HG03045 (cell line): ENCODE measurements around the gene ITPA.

Source experiments
- ATAC-seq: cut with Tn5 transposase; IDR thresholded peaks from one replicate; pipeline ENCODE4 v1.9.1; 2021; ENCODE audit warnings: mild to moderate bottlenecking, moderate library complexity; ENCODE audit not compliant: unreplicated experiment

The ITPA gene

GRCh38 chr20:3240776-3241363 is 31.6 kb downstream of the ITPA start:
- ATAC-seq, result no peak

- ATAC-seq, result no peak
These were observed 32.9 kb downstream of the ITPA start for GRCh38 chr20:3242172-3242692.

GRCh38 chr20:3243718-3244358 is 34.5 kb downstream of the ITPA start:
- no peak for ATAC-seq

DNA sequence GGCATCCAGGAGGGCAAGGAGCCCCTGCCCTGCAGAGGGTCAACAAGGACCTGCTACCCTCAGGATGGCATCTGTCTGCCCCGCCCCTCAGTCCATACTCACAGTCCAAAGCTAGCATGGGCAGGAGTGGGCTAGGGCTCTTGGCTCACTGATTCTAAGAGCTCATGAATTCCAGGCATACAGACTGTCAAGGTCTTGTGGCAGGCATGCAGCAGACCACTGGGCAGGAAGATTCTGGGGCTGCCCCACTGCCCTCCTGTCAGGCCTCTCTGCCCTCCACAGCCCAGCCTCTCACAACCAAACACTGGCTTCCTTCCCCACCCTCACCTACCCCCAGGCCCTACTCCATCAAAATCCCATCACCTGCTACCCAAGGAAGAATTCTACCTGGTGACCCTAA is 35.3 kb downstream of the ITPA start:
- no peak for ATAC-seq

GRCh38 chr20:3245156-3245555 is 35.9 kb downstream of the ITPA start:
- no peak for ATAC-seq

DNA sequence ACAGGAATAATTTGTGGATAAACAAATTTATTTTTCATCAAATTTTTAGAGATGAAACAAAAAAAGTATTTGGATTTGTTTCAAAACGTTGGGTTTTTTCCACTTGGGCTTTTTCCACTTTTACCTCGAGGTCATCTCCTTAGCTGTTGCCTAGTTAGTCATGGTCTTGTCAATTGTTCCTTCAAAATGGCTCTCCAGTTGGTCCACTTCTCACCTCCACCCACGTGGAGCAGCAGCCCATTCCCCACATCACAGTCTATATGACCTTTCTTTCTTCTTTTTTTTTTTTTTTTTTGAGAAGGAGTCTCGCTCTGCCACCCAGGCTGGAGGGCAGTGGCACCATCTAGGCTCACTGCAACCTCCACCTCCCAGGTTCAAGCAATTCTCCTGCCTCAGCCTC is 36.4 kb downstream of the ITPA start:
- no peak for ATAC-seq

GRCh38 chr20:3246682-3247081 is 37.4 kb downstream of the ITPA start:
- no peak for ATAC-seq

DNA sequence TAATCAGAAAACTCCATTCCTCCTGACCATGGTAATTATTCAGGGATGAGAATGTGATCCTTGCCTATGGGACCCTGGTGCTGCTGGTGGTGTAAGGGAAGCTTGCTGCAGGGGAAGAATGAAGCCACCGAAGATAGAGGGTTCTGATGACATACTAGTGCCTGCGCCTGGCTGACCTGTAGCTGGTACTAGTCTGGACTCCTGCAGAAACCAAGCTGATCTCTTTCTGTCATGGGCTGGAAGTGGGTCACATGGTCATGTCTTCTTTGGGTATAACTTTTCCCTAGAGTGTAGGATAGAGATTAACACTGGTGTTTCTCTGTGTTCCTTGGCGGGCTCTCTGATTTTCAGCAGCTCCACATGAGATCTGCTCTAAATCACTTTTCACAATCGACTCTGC is 38.3 kb downstream of the ITPA start:
- ATAC-seq, result no peak

- no peak for ATAC-seq
These were observed 39.1 kb downstream of the ITPA start for GRCh38 chr20:3248167-3248992.

- no peak for ATAC-seq
These were observed 39.7 kb downstream of the ITPA start for GRCh38 chr20:3248993-3249347.

DNA sequence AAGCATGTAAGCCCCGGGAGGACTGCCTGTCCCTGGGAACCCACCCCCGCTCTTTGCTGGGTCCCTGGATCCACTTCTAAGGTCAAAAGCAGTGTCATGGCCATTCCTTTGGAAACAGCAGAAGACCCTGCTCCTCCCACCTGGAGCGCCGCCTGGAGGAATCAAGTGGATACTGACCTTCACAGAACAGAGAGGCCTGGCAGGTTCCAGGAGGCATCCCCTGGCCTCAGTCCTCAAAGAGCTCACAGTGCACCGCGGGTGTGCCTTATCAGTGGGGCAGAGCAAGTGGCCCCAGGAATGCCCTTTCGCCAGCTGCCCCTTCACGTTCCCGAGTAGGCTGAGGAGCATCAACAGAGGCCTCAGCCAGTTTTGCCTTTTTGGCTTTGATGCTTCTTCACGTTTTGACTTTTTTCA is 40.8 kb downstream of the ITPA start:
- no peak for ATAC-seq

- no peak for ATAC-seq
These were observed 42.5 kb downstream of the ITPA start for GRCh38 chr20:3251806-3252205.

- no peak for ATAC-seq
These were observed 46.4 kb downstream of the ITPA start for GRCh38 chr20:3255728-3256127.

DNA sequence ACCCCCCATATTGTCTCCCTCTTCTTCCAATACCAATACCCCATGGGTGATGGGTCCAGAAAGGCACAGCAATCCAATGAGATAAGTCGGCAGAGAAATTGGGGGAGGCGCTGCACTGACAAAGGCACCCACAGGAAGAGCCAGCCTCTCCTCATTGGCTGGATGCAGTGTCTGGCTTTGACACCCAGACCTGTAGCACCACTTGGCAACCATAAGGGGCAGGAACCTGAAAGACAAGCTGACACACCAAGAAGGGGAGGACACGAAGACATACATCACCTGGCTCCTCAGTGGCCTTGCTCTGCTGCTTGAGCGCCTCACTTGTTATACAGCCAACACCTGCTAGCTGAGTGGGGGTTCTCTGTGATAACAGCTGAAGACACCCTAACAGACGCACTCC is 49.1 kb downstream of the ITPA start:
- no peak for ATAC-seq

DNA sequence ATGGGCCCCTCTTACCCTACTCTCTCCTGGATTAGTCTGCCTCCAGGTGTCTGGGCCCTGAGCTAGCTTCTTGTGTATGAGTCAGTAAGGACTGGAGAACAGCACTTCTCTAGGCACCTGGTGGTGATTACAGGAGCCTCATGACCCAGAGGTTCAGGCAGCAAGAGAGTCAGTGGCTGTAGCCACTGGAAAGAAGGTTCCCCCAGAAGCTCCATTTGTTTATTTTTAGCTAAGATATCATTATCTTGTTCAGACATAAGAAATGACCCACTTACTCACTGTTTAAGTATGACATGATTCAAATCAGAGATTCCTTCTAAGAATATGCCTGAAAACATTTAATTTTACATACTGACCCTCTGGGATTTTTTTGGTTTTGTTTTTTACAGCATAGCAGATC is 53.3 kb downstream of the ITPA start:
- no peak for ATAC-seq

- no peak for ATAC-seq
These were observed 60.8 kb downstream of the ITPA start for GRCh38 chr20:3270051-3270450.

GRCh38 chr20:3273371-3273770 is 64.1 kb downstream of the ITPA start:
- no peak for ATAC-seq
